ENCODE measurements around the gene FAU. TPM values are rescaled to one million over a fixed set of nuclear protein-coding genes. Genes with fewer than 3 reads are reported as not detected.
A peak's percentile ranks its signal among the peaks of the same experiment; 100 is the strongest.

Gene FAU
- total RNA-seq, 1 donor from 2014 or later = 697 TPM

GRCh38 chr11:65116370-65117205 is 5.3 kb downstream of the FAU start:
- H3K27ac Mint-ChIP-seq (ENCODE audit: unreplicated experiment) = peak overlapping the region; percentile 84
- H3K9me3 Mint-ChIP-seq = no peaks in the 10 kb centered on the region
- H3K4me1 Mint-ChIP-seq = peaks cover 44% of the 10 kb centered on the region
- peaks cover 14% of the 10 kb centered on the region for H3K27me3 Mint-ChIP-seq (ENCODE audit: low read depth)
- H3K36me3 Mint-ChIP-seq (ENCODE audit: low read depth) = peaks cover 9% of the 10 kb centered on the region
- H3K4me3 Mint-ChIP-seq = peak overlapping the region; percentile 99
- TF ChIP-seq CTCF (conservative IDR thresholded peaks at IDR 0.05) = no peak
- no peak for DNase-seq (ENCODE audit: low read depth, low spot score)

- H3K27me3 Mint-ChIP-seq (ENCODE audit: low read depth) = peaks cover 14% of the 10 kb centered on the region
- H3K36me3 Mint-ChIP-seq (ENCODE audit: low read depth) = peaks cover 6% of the 10 kb centered on the region
- peak overlapping the region; percentile 99 for H3K4me3 Mint-ChIP-seq
- no peak overlapping the region for H3K27ac Mint-ChIP-seq (ENCODE audit: unreplicated experiment)
- TF ChIP-seq CTCF (conservative IDR thresholded peaks at IDR 0.05) = no peak
- DNase-seq (ENCODE audit: low read depth, low spot score) = no peak
- H3K4me1 Mint-ChIP-seq = peaks cover 47% of the 10 kb centered on the region
- no peaks in the 10 kb centered on the region for H3K9me3 Mint-ChIP-seq
Measured at GRCh38 chr11:65115361-65116082, 6.4 kb downstream of the FAU start.

- H3K36me3 Mint-ChIP-seq (ENCODE audit: low read depth) = peaks cover 6% of the 10 kb centered on the region
- no peak overlapping the region for H3K27ac Mint-ChIP-seq (ENCODE audit: unreplicated experiment)
- no peak for DNase-seq (ENCODE audit: low read depth, low spot score)
- H3K27me3 Mint-ChIP-seq (ENCODE audit: low read depth) = peaks cover 14% of the 10 kb centered on the region
- H3K4me1 Mint-ChIP-seq = peaks cover 46% of the 10 kb centered on the region
- H3K9me3 Mint-ChIP-seq = no peaks in the 10 kb centered on the region
- peak overlapping the region; percentile 99 for H3K4me3 Mint-ChIP-seq
- TF ChIP-seq CTCF (conservative IDR thresholded peaks at IDR 0.05) = no peak
Measured at GRCh38 chr11:65114538-65115171, 7.3 kb downstream of the FAU start.

GRCh38 chr11:65113839-65114238 is 8.1 kb downstream of the FAU start:
- peaks cover 14% of the 10 kb centered on the region for H3K27me3 Mint-ChIP-seq (ENCODE audit: low read depth)
- peak overlapping the region; percentile 99 for H3K4me3 Mint-ChIP-seq
- no peaks in the 10 kb centered on the region for H3K9me3 Mint-ChIP-seq
- H3K27ac Mint-ChIP-seq (ENCODE audit: unreplicated experiment) = no peak overlapping the region
- TF ChIP-seq CTCF (conservative IDR thresholded peaks at IDR 0.05) = no peak
- no peak for DNase-seq (ENCODE audit: low read depth, low spot score)
- peaks cover 43% of the 10 kb centered on the region for H3K4me1 Mint-ChIP-seq
- H3K36me3 Mint-ChIP-seq (ENCODE audit: low read depth) = peaks cover 6% of the 10 kb centered on the region

- Mint-ChIP-seq H3K36me3 (ENCODE audit: low read depth) (peaks cover 6% of the 10 kb centered on the region), H3K27ac (ENCODE audit: unreplicated experiment) (no peak overlapping the region), H3K27me3 (ENCODE audit: low read depth) (peaks cover 14% of the 10 kb centered on the region), H3K4me3 (peak overlapping the region; percentile 99), H3K9me3 (no peaks in the 10 kb centered on the region), H3K4me1 (peaks cover 38% of the 10 kb centered on the region)
- DNase-seq (ENCODE audit: low read depth, low spot score) = no peak
- no peak for TF ChIP-seq CTCF (conservative IDR thresholded peaks at IDR 0.05)
Measured at GRCh38 chr11:65113361-65113756, 8.6 kb downstream of the FAU start.

All from neural crest cell (in vitro differentiated cells).